Measurements from ENCODE around the gene RNPEP. TPM values are rescaled to one million over a fixed set of nuclear protein-coding genes. Genes with fewer than 3 reads are reported as not detected.

RNPEP gene
- total and polyA plus RNA-seq, 2 experiments from 2014 or later: 32.1 to 80.3 TPM

- no peak for TF ChIP-seq ZNF462 (CRISPR knock-in tag; IDR thresholded peaks at IDR 0.05)
- no peak for TF ChIP-seq REST (IDR thresholded peaks at IDR 0.05; ENCODE audit: unreplicated experiment)
- no peak for TF ChIP-seq CTCF (conservative IDR thresholded peaks at IDR 0.05; ENCODE audit: low read depth in 2 of 2)
- no peak for TF ChIP-seq NANOG (IDR thresholded peaks at IDR 0.05; ENCODE audit: borderline replicate concordance)
- TF ChIP-seq ZNF331 (CRISPR knock-in tag; IDR thresholded peaks at IDR 0.05; ENCODE audit: low read depth): no peak
Observed at GRCh38 chr1:201939574-201939973, 42.9 kb upstream of the RNPEP start (continued).

Data from GM23338 (cell line).